ENCODE measurements around the gene CRYBB1. TPM values are rescaled to one million over a fixed set of nuclear protein-coding genes. Genes with fewer than 3 reads are reported as not detected.

Gene CRYBB1
- total RNA-seq, 1 experiment from 2014 or later: not detected

GRCh38 chr22:26609287-26609686, 8.5 kb downstream of the CRYBB1 start:
- Mint-ChIP-seq H3K4me3 (ENCODE audit: low read depth, unreplicated experiment) (no peak overlapping the region), H3K27ac (ENCODE audit: unreplicated experiment) (no peak overlapping the region), H3K27me3 (ENCODE audit: unreplicated experiment) (peaks cover 66% of the 10 kb centered on the region), H3K36me3 (ENCODE audit: insufficient read depth, unreplicated experiment) (no peaks in the 10 kb centered on the region), H3K9me3 (ENCODE audit: low read depth, unreplicated experiment) (no peaks in the 10 kb centered on the region), H3K4me1 (ENCODE audit: low read depth, unreplicated experiment) (no peaks in the 10 kb centered on the region)
- intact Hi-C loops (cut with micrococcal nuclease; ENCODE audit: unreplicated experiment): no loop called here
- BruUV-seq (replicated peaks): no TSS peak
- no peak for TF ChIP-seq CTCF (IDR thresholded peaks at IDR 0.05; ENCODE audit: unreplicated experiment)
- DNase-seq: no peak
- CTCF ChIA-PET: interaction anchor here (0.5 kb wide), 1 partner anchor 89 kb away, joined by 3 read pairs; no protein-coding TSS in a partner anchor

DNA sequence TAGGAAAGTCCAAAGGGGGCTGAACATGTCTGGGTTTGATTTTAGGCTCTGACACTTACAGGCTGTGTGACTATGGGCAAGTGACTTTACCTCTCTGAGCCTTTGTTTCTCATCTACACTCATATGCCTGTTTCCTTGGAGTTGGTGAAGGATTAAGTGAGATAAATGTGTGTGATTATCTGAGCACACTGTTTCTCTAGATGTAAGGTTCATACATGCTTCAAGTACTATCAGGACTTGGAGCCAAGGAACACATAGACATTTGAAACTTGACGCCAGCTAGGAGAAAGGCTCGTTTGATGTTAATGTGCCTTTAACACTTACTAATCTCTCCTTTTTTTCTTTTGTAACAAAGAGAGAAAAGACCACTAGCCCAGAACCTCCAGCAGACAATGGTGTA, 9.7 kb downstream of the CRYBB1 start:
- TF ChIP-seq CTCF (IDR thresholded peaks at IDR 0.05; ENCODE audit: unreplicated experiment): no peak
- Mint-ChIP-seq H3K36me3 (ENCODE audit: insufficient read depth, unreplicated experiment) (no peaks in the 10 kb centered on the region), H3K27me3 (ENCODE audit: unreplicated experiment) (peaks cover 60% of the 10 kb centered on the region), H3K4me1 (ENCODE audit: low read depth, unreplicated experiment) (no peaks in the 10 kb centered on the region), H3K4me3 (ENCODE audit: low read depth, unreplicated experiment) (no peak overlapping the region), H3K9me3 (ENCODE audit: low read depth, unreplicated experiment) (no peaks in the 10 kb centered on the region), H3K27ac (ENCODE audit: unreplicated experiment) (no peak overlapping the region)
- intact Hi-C loops (cut with micrococcal nuclease; ENCODE audit: unreplicated experiment): no loop called here
- BruUV-seq (replicated peaks): no TSS peak
- DNase-seq: no peak
- CTCF ChIA-PET: interaction anchor here (0.6 to 0.7 kb wide), 2 partner anchors 26 to 256 kb away, joined by 3 to 5 read pairs; no protein-coding TSS in a partner anchor

DNA sequence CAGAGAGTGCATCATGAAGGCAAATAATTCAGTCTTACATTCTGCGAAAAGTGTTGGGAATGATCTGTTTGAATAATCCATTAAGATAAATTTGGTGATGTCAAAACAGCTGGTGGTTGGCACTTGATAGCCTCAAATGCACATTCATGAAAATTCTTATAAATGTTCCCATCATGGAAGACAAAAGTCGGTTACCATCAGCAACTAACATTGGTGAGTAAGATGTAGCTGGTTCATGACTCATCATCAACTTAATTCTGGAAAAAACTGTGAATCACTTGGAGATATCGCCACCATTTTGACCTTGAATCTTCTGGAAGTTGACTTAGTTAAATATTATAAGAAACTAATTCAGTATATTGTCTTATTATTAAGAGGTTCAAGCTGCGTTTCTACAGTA, 11.2 kb downstream of the CRYBB1 start:
- Mint-ChIP-seq H3K9me3 (ENCODE audit: low read depth, unreplicated experiment) (no peaks in the 10 kb centered on the region), H3K4me3 (ENCODE audit: low read depth, unreplicated experiment) (no peak overlapping the region), H3K27ac (ENCODE audit: unreplicated experiment) (no peak overlapping the region), H3K4me1 (ENCODE audit: low read depth, unreplicated experiment) (no peaks in the 10 kb centered on the region), H3K36me3 (ENCODE audit: insufficient read depth, unreplicated experiment) (no peaks in the 10 kb centered on the region), H3K27me3 (ENCODE audit: unreplicated experiment) (peaks cover 58% of the 10 kb centered on the region)
- no TSS peak for BruUV-seq (replicated peaks)
- intact Hi-C loops (cut with micrococcal nuclease; ENCODE audit: unreplicated experiment): no loop called here
- DNase-seq: no peak
- TF ChIP-seq CTCF (IDR thresholded peaks at IDR 0.05; ENCODE audit: unreplicated experiment): no peak
- CTCF ChIA-PET: no interaction called here

DNA sequence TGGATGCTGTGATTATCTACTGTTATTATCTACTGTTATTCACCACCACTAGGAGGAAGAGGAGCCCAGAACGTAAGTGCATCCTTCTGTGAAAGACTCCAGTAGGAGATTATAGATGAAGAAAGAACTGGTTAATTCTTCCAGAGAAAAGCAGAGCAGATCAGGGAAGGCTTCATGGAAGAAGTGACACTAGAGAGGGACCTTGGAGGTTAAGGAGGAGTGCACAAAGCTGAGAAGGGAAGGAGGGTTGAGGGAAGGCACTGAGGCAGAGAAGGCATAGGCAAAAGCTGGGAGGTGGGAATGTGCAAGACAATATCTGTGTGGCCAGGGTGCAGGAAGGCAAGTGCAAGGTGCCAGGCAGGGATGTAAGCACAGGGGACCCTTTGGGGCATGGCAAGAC, 13.5 kb downstream of the CRYBB1 start:
- TF ChIP-seq CTCF (IDR thresholded peaks at IDR 0.05; ENCODE audit: unreplicated experiment): no peak
- H3K36me3 Mint-ChIP-seq (ENCODE audit: insufficient read depth, unreplicated experiment): no peaks in the 10 kb centered on the region
- intact Hi-C loops (cut with micrococcal nuclease; ENCODE audit: unreplicated experiment): no loop called here
- no peak overlapping the region for H3K4me3 Mint-ChIP-seq (ENCODE audit: low read depth, unreplicated experiment)
- H3K4me1 Mint-ChIP-seq (ENCODE audit: low read depth, unreplicated experiment): no peaks in the 10 kb centered on the region
- H3K27me3 Mint-ChIP-seq (ENCODE audit: unreplicated experiment): peaks cover 66% of the 10 kb centered on the region
- no peaks in the 10 kb centered on the region for H3K9me3 Mint-ChIP-seq (ENCODE audit: low read depth, unreplicated experiment)
- no peak overlapping the region for H3K27ac Mint-ChIP-seq (ENCODE audit: unreplicated experiment)
- no TSS peak for BruUV-seq (replicated peaks)
- CTCF ChIA-PET: no interaction called here
- no peak for DNase-seq
